Measurements from ENCODE around the gene LRRC4.

LRRC4 gene

GRCh38 chr7:128030654-128031611 lies at the start of gene LRRC4:
Gene LRRC4, minus strand, starts transcription at chr7:128031437. Its CDS starts 797 bp downstream, at chr7:128030640.
- no peak for DNase-seq

GRCh38 chr7:128080169-128080568 lies 48.9 kb upstream of the LRRC4 start:
- no peak for DNase-seq

GRCh38 chr7:128078309-128078708 lies 47.1 kb upstream of the LRRC4 start:
- no peak for DNase-seq

DNA sequence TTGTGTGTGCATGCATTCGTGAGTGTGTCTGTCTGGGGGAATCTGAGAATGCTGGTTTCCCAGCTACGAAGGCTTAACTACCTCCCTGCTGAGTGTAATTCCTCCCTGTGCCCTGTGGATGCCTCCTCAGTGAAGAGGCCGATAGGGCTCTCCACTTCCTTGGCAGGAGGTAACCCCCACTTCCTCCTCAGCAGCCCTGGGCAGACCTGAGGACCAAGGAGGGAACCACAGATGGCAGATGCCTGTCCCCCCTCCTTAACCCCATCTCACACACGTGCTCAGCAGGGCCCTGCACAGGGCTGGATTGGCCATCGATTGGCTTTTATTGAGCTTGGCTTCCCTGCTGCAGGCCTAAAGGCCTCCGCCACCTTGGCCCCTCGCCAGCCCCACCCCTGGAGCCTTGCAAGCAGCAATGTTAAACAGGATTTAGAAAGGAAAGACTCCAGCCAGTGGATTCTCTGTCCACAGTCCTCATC lies 45.6 kb upstream of the LRRC4 start:
- no peak for DNase-seq

- no peak for DNase-seq
Measured at GRCh38 chr7:128076196-128076795, 45.1 kb upstream of the LRRC4 start.

- DNase-seq = no peak
Measured at GRCh38 chr7:128075242-128076095, 44.2 kb upstream of the LRRC4 start.

GRCh38 chr7:128074736-128075135 lies 43.5 kb upstream of the LRRC4 start:
- DNase-seq = no peak

GRCh38 chr7:128074336-128074735 lies 43.1 kb upstream of the LRRC4 start:
- DNase-seq = no peak

GRCh38 chr7:128073671-128074310 lies 42.6 kb upstream of the LRRC4 start:
- no peak for DNase-seq

- DNase-seq = no peak
Measured at GRCh38 chr7:128071801-128072200, 40.6 kb upstream of the LRRC4 start.

GRCh38 chr7:128071376-128071775 lies 40.1 kb upstream of the LRRC4 start:
- DNase-seq = no peak

GRCh38 chr7:128069373-128070364 lies 38.4 kb upstream of the LRRC4 start:
- no peak for DNase-seq

- DNase-seq = no peak
Measured at GRCh38 chr7:128068785-128069184, 37.5 kb upstream of the LRRC4 start.

- no peak for DNase-seq
Measured at GRCh38 chr7:128067983-128068382, 36.7 kb upstream of the LRRC4 start.

- no peak for DNase-seq
Measured at GRCh38 chr7:128066858-128067257, 35.6 kb upstream of the LRRC4 start.

DNA sequence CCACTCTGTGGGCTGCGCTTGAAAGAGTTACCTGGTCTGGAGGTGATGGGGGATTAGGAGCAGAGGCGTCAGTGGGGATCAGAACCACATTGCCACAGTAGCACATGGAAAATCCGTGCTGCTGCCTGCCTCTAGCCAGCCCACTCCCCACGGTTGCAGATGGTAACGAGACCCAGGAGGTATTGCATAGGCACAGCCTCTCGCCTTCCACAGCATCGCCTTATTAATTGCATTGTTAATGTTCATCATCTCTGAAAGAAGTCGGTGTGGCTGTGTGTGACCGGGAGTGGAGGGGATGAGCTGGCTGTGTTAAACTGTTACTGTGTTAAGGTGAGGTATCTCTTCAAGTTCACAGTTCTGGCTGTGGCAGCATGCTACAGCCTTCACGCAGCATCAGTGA lies 35.2 kb upstream of the LRRC4 start:
- no peak for DNase-seq

DNA sequence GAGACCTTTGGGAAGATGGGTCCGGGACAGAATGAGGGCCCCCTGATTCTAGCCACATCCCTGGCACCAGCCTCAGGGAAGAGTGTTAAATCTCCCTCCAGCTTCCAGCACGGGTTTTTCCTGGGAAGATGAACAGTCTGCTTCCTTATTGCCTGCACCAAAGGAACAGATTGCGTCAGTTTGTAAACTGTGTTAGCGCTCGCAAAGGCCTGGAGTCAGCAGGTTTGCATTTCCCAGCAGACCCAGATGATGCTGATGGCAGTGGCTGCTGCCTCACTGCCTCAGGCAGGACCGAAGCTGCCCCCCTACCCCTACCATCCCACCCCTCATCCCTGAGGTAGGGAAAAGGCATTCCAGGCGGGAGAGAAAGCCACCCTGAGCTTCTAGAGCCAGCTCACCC lies 34.6 kb upstream of the LRRC4 start:
- DNase-seq = no peak

GRCh38 chr7:128063088-128063487 lies 31.9 kb upstream of the LRRC4 start:
- no peak for DNase-seq

- DNase-seq = no peak
Measured at GRCh38 chr7:128060018-128060417, 28.8 kb upstream of the LRRC4 start.

- no peak for DNase-seq
Measured at GRCh38 chr7:128059143-128059988, 28.1 kb upstream of the LRRC4 start.

Data from activated CD4-positive, CD25-positive, alpha-beta regulatory T cell (primary cell).